Panc1 (cell line): ENCODE data around the gene RPGR.

ENCODE experiments used
- POLR2AphosphoS5 ChIP-seq: IDR thresholded peaks from 2 replicates; pipeline ENCODE4 v1.6.1; 2012; ENCODE audit warnings: mild to moderate bottlenecking, low read depth, low read length, moderate library complexity
- REST ChIP-seq, 2 experiments: IDR thresholded peaks; 2 replicates each; pipeline ENCODE4 v1.6.1; 2011 to 2012; ENCODE audit warnings: low read depth in 2 of 2, control low read depth in 1 of 2, low read length in 1 of 2, mild to moderate bottlenecking in 1 of 2, moderate library complexity in 1 of 2; ENCODE audit not compliant: insufficient read depth in 1 of 2
- SIN3A ChIP-seq: IDR thresholded peaks from 2 replicates; pipeline ENCODE4 v1.6.1; 2012; ENCODE audit warnings: low read depth, mild to moderate bottlenecking, low read length, moderate library complexity, borderline replicate concordance; ENCODE audit not compliant: insufficient read depth
- TCF7L2 ChIP-seq: IDR thresholded peaks from 2 replicates; pipeline ENCODE4 v1.6.1; 2011; ENCODE audit warnings: mild to moderate bottlenecking, low read depth, low read length, inconsistent platforms
- TF ChIP-seq, protein P1 (sequence below): fragments of 450-650 bp; IDR thresholded peaks from 2 replicates; pipeline ENCODE4 v1.5.1; 2017; ENCODE audit warnings: mild to moderate bottlenecking

DNA sequence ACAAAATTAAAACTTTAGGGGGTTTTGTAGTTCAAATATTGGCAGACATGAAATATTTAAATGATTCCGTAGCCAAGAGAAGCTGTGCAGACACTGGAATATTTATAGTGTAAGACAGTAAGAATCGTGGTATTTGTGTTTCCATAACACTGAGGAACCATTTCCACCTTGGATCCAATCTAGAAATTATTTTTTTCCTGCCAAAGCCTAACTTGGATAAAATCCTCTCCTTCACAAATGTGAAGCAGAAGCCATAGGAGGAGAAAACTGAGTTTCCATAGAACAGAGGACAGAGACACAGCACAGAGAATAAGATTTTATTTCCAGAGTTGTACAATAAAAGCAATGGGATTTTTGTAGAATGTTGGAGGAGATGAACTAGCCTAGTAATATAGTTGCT lies 86.8 kb downstream of the RPGR start:
- TF ChIP-seq, protein P1, sequence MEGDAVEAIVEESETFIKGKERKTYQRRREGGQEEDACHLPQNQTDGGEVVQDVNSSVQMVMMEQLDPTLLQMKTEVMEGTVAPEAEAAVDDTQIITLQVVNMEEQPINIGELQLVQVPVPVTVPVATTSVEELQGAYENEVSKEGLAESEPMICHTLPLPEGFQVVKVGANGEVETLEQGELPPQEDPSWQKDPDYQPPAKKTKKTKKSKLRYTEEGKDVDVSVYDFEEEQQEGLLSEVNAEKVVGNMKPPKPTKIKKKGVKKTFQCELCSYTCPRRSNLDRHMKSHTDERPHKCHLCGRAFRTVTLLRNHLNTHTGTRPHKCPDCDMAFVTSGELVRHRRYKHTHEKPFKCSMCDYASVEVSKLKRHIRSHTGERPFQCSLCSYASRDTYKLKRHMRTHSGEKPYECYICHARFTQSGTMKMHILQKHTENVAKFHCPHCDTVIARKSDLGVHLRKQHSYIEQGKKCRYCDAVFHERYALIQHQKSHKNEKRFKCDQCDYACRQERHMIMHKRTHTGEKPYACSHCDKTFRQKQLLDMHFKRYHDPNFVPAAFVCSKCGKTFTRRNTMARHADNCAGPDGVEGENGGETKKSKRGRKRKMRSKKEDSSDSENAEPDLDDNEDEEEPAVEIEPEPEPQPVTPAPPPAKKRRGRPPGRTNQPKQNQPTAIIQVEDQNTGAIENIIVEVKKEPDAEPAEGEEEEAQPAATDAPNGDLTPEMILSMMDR: no peak
- TF ChIP-seq REST (IDR thresholded peaks at IDR 0.05; ENCODE audit: insufficient read depth in 1 of 2, low read depth in 2 of 2, low read length in 1 of 2) (no peak), POLR2AphosphoS5 (no peak), SIN3A (no peak), TCF7L2 (no peak)
